Sigmoid colon (tissue), 7 donors: ENCODE results near the gene ZNF727. TPM values are rescaled to one million over a fixed set of nuclear protein-coding genes. Genes with fewer than 3 reads are reported as not detected.
"Not testable (repeated sequence)": the region's sequence is repeated elsewhere in the genome, so short reads cannot be mapped to it uniquely, and the experiment has no call there.

Experiments
- DNase-seq: peaks from one replicate; pipeline ENCODE4 v3.0.0-alpha.2; 2019
- H3K27ac ChIP-seq, 4 donors: fragments of 200-600 bp; sonication (generic); one replicate each; pipeline ENCODE4 v1.5.1; 2016 to 2019; ENCODE audit warnings: mild to moderate bottlenecking in 1 of 4
- H3K27me3 ChIP-seq, 3 donors: fragments of 200-600 bp; sonication (generic); one replicate each; pipeline ENCODE4 v1.5.1; 2019; ENCODE audit warnings: mild to moderate bottlenecking in 1 of 3
- H3K36me3 ChIP-seq, 4 donors: fragments of 200-600 bp; sonication (generic); one replicate each; pipeline ENCODE4 v1.5.1; 2016 to 2019
- H3K4me1 ChIP-seq, 4 donors: fragments of 200-600 bp; sonication (generic); one replicate each; pipeline ENCODE4 v1.5.1; 2017 to 2019
- H3K4me3 ChIP-seq, 4 donors: fragments of 200-600 bp; sonication (generic); one replicate each; pipeline ENCODE4 v1.5.1; 2017 to 2019; ENCODE audit warnings: mild to moderate bottlenecking in 2 of 4, moderate library complexity in 1 of 4
- H3K9me3 ChIP-seq, 4 donors: fragments of 200-600 bp in 3 of 4; sonication (generic) in 3 of 4; one replicate each; pipeline versions ENCODE4 v1.5.1 to v1.6.1; 2013 to 2019
- EP300 ChIP-seq, 4 donors: sonication (generic); formaldehyde crosslinking; IDR thresholded peaks; one replicate each; pipeline ENCODE4 v1.6.1; 2017; ENCODE audit warnings: antibody characterized with exemption in 4 of 4
- POLR2A ChIP-seq, 2 donors: fragments of 450-650 bp; IDR thresholded peaks; one replicate each; pipeline ENCODE4 v1.6.1; 2016; ENCODE audit warnings: antibody characterized with exemption in 2 of 2, mild to moderate bottlenecking in 2 of 2, moderate library complexity in 2 of 2
- POLR2AphosphoS5 ChIP-seq, 4 donors: sonication (generic); formaldehyde crosslinking; IDR thresholded peaks; one replicate each; pipeline ENCODE4 v1.6.1; 2017; ENCODE audit warnings: antibody characterized with exemption in 4 of 4
- WGBS, 2 donors: extraction: QIAGEN DNeasy Blood & Tissue Kit; methylation state at CpG; one replicate each; pipeline ENCODE4 v1.1.7; 2013; 5-methylcytosine and 5-hydroxymethylcytosine counted together
- intact Hi-C: fragments of 100-400 bp; cut with DNase I; formaldehyde crosslinking; loops from one replicate; pipeline ENCODE4 v1.15.1; 2023
- polyA plus RNA-seq, 3 donors: library from polyadenylated mRNA; stranded (reverse); fragments of 200-250 nt; gene quantifications; one replicate each; pipeline ENCODE4 v1.2.3, GENCODE V29; 2013
- total RNA-seq, 4 donors: library from RNA; depleted of rRNA; stranded (reverse); fragments of >200 nt; gene quantifications; one replicate each; pipeline ENCODE4 v1.1.0, GENCODE V29; 2016
- TF ChIP-seq, protein P1 (sequence below), 4 experiments: fragments of 450-650 bp in 3 of 4; fragments of 200-600 bp in 1 of 4; IDR thresholded peaks; one replicate each; pipeline ENCODE4 v1.5.1; 2016 to 2019; ENCODE audit warnings: antibody characterized with exemption in 4 of 4, mild to moderate bottlenecking in 3 of 4, moderate library complexity in 2 of 4
- donor health status: healthy with polysubstance abuse.
- donor health status: Bipolar disorder and iron deficiency.
- donor health status: healthy.

Gene ZNF727
- total RNA-seq: 1 to 10 TPM; 1.8 to 8.6 (median 3.8) TPM
- polyA plus RNA-seq: under 1 TPM in 2 of 3 donors, not detected in 1; 0.06 to 0.60 TPM

DNA sequence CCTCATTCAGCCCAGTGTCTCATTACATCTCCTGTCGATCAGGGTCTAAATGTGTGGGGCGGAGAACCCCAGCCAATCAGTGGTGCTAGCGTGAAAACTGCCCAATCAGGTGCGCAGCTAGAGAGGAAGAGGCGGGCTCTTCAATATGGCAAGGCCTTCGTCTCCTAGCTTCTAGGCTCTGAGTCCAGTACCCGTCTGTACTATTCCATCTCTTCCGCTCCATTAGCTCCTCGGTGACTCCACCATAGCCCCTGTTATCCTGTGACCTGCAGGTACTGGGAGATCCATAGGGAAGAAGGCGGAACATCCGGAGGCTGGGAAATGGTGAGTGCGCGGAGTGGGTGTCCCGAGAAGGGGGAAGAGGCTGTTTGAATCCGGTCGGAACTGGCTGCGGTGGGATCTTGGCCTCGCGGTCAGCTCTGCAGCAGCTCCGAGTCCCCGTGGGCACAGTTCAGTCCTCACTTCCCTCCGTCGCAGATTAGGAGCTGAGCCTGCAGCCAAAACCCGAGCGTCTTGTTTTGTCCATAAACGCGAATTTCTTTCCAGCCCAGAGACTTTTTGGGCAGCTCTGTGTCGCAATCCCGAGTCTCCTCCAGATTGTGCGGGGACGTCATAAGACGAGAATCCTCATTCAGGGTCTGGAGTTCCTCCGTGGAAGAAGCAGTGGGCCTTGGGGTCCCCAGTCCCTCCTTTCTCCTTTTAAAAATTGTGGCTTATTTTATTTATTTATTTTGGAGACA lies at the start of gene ZNF727:
Gene ZNF727, plus strand, starts transcription at position 134 of the 740 bp plus-strand sequence. Its CDS starts 188 bp downstream, at position 322.
- H3K9me3 ChIP-seq: peaks cover 0 to under 1% (median 0%) of the 10 kb centered on the region in 4 donors
- TF ChIP-seq EP300 (IDR thresholded peaks at IDR 0.05) (no peak), POLR2AphosphoS5 (IDR thresholded peaks at IDR 0.05) (peak in 2 of 4 donors; percentile 25 to 55)
- intact Hi-C loops: no loop called here
- no peaks in the 10 kb centered on the region for H3K36me3 ChIP-seq
- H3K27me3 ChIP-seq: no peaks in the 10 kb centered on the region
- peak; percentile 71 for DNase-seq
- WGBS, 2 donors: 17 to 28% methylated on average over 33 of the region's 33 CpGs
- peaks cover 0 to 8% (median 3%) of the 10 kb centered on the region in 4 donors for H3K4me1 ChIP-seq
- H3K4me3 ChIP-seq: peak within 1 kb of the TSS; percentile 27 to 67 (median 52)
- H3K27ac ChIP-seq: peak within 1 kb of the TSS; percentile 49 to 86 (median 72)

GRCh38 chr7:63998549-63998948 lies 46.7 kb upstream of the ZNF727 start, which contains the start of gene ZNF722:
Gene ZNF722 (plus strand): TSS chr7:63998849. CDS start chr7:63998962, 113 bp downstream.
- H3K27ac ChIP-seq: no peak within 1 kb of the TSS
- TF ChIP-seq POLR2A (IDR thresholded peaks at IDR 0.05): no peak
- no peak for TF ChIP-seq POLR2AphosphoS5 (IDR thresholded peaks at IDR 0.05)
- TF ChIP-seq EP300 (IDR thresholded peaks at IDR 0.05): no peak
- TF ChIP-seq, protein P1, sequence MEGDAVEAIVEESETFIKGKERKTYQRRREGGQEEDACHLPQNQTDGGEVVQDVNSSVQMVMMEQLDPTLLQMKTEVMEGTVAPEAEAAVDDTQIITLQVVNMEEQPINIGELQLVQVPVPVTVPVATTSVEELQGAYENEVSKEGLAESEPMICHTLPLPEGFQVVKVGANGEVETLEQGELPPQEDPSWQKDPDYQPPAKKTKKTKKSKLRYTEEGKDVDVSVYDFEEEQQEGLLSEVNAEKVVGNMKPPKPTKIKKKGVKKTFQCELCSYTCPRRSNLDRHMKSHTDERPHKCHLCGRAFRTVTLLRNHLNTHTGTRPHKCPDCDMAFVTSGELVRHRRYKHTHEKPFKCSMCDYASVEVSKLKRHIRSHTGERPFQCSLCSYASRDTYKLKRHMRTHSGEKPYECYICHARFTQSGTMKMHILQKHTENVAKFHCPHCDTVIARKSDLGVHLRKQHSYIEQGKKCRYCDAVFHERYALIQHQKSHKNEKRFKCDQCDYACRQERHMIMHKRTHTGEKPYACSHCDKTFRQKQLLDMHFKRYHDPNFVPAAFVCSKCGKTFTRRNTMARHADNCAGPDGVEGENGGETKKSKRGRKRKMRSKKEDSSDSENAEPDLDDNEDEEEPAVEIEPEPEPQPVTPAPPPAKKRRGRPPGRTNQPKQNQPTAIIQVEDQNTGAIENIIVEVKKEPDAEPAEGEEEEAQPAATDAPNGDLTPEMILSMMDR (IDR thresholded peaks at IDR 0.05): no peak
- WGBS, 2 donors: 90 to 92% methylated on average over 10 of the region's 10 CpGs
- H3K4me1 ChIP-seq: no peaks in the 10 kb centered on the region
- no peak within 1 kb of the TSS for H3K4me3 ChIP-seq
- H3K9me3 ChIP-seq: peaks cover 0 to 12% (median 0%) of the 10 kb centered on the region in 4 donors
- H3K36me3 ChIP-seq: no peaks in the 10 kb centered on the region
- no peaks in the 10 kb centered on the region for H3K27me3 ChIP-seq
- intact Hi-C loops: no loop called here
- no peak for DNase-seq

GRCh38 chr7:64015496-64015895 lies 29.7 kb upstream of the ZNF727 start:
- DNase-seq, intact Hi-C loops, H3K4me1 ChIP-seq, H3K27ac ChIP-seq, H3K4me3 ChIP-seq, H3K27me3 ChIP-seq, H3K36me3 ChIP-seq: not testable (repeated sequence)
- WGBS, 2 donors: 63 to 71% methylated on average over 2 of the region's 2 CpGs
- peaks cover 0 to 21% (median 13%) of the 10 kb centered on the region in 4 donors for H3K9me3 ChIP-seq

GRCh38 chr7:64035388-64035787 lies 9.8 kb upstream of the ZNF727 start:
- Histone ChIP-seq H3K9me3 (peaks cover 7 to 41% (median 8%) of the 10 kb centered on the region in 4 donors), H3K27ac (no peak overlapping the region), H3K27me3 (peaks cover 0 to 19% (median 0%) of the 10 kb centered on the region in 3 donors), H3K4me3 (no peak overlapping the region), H3K4me1 (no peaks in the 10 kb centered on the region), H3K36me3 (no peaks in the 10 kb centered on the region)
- 77 to 80% methylated on average over 3 of the region's 3 CpGs for WGBS, 2 donors
- TF ChIP-seq, protein P1 (IDR thresholded peaks at IDR 0.05): no peak
- TF ChIP-seq POLR2AphosphoS5 (IDR thresholded peaks at IDR 0.05) (no peak), POLR2A (IDR thresholded peaks at IDR 0.05) (no peak), EP300 (IDR thresholded peaks at IDR 0.05) (no peak)
- no peak for DNase-seq
- intact Hi-C loops: no loop called here

- WGBS, 2 donors: 33 to 51% methylated on average over 21 of the region's 21 CpGs
- H3K4me1 ChIP-seq: no peaks in the 10 kb centered on the region
- H3K9me3 ChIP-seq: peaks cover 7 to 38% (median 8%) of the 10 kb centered on the region in 4 donors
- TF ChIP-seq, protein P1 (IDR thresholded peaks at IDR 0.05): no peak
- no peak for TF ChIP-seq POLR2AphosphoS5 (IDR thresholded peaks at IDR 0.05)
- no peak for TF ChIP-seq POLR2A (IDR thresholded peaks at IDR 0.05)
- TF ChIP-seq EP300 (IDR thresholded peaks at IDR 0.05): no peak
- H3K27me3 ChIP-seq: peaks cover 0 to 19% (median 0%) of the 10 kb centered on the region in 3 donors
- no peaks in the 10 kb centered on the region for H3K36me3 ChIP-seq
- H3K4me3 ChIP-seq: peak overlapping the region in 1 of 4 donors; percentile 2
- intact Hi-C loops: no loop called here
- H3K27ac ChIP-seq: no peak overlapping the region
- no peak for DNase-seq
Measured at GRCh38 chr7:64037095-64037494, 8.1 kb upstream of the ZNF727 start.
